Measurements from ENCODE around the gene CD300H.
A peak's percentile ranks its signal among the peaks of the same experiment; 100 is the strongest.
"Not testable (repeated sequence)": the region's sequence is repeated elsewhere in the genome, so short reads cannot be mapped to it uniquely, and the experiment has no call there.

The CD300H gene

DNA sequence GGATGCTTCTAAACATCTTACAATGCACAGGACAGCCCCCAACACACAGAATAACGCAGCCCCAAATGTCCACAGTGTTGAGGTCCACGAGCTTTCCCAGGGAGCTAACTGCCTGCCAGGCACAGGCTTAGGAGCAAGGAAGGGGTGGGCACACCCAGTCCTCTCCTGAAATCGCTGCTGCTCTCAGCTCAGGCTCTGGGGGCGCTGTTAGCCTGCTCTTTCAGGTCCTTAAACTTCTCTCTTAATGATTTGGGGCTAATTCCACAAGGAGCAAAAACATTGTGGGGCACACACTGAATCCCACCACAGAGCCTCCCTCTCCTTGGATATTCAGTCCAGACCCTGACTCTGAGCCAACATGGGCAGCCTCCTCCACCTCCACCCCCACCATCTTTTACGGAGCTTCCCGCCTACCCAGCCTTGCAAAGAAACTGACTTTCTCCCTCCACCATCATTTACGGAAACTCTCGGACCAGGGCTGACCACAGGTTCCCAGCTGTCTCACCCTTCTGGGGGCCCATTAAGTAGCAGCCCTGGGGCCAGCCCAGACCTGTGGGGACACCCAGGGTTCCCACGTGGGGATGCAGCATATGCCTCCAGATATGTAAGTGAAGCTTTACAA, 1.1 kb downstream of the CD300H start:
- peak; percentile 62 for DNase-seq (ENCODE audit: low read depth)
- H3K4me3 ChIP-seq (ENCODE audit: control insufficient read depth, low read depth, low read length), result no peak overlapping the region
- TF ChIP-seq, protein P1, sequence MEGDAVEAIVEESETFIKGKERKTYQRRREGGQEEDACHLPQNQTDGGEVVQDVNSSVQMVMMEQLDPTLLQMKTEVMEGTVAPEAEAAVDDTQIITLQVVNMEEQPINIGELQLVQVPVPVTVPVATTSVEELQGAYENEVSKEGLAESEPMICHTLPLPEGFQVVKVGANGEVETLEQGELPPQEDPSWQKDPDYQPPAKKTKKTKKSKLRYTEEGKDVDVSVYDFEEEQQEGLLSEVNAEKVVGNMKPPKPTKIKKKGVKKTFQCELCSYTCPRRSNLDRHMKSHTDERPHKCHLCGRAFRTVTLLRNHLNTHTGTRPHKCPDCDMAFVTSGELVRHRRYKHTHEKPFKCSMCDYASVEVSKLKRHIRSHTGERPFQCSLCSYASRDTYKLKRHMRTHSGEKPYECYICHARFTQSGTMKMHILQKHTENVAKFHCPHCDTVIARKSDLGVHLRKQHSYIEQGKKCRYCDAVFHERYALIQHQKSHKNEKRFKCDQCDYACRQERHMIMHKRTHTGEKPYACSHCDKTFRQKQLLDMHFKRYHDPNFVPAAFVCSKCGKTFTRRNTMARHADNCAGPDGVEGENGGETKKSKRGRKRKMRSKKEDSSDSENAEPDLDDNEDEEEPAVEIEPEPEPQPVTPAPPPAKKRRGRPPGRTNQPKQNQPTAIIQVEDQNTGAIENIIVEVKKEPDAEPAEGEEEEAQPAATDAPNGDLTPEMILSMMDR (conservative IDR thresholded peaks at IDR 0.05; ENCODE audit: control insufficient read depth, insufficient read depth, low read depth, low read length), result peak; percentile 61

DNA sequence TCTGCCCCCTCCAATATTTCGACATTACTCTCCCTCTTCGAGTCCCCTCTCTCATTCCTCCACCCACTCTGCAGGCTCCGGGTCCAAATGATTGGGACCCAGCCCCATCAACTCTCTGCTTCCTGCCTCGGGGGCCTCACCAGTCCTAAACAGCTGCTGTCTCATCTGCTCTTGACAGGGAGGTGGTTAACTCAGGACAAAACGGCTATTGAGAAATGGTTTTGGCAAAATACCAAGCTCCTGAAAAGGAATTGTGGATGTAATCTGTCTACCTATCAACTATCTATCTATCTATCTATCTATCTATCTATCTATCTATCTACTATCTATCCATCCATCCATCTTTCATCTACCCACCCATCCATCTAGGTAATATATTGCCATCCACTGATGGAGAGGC, 2.2 kb downstream of the CD300H start:
- DNase-seq (ENCODE audit: low read depth), result peak; percentile 23
- TF ChIP-seq, protein P1 (conservative IDR thresholded peaks at IDR 0.05; ENCODE audit: control insufficient read depth, insufficient read depth, low read depth, low read length), result no peak
- no peak overlapping the region for H3K4me3 ChIP-seq (ENCODE audit: control insufficient read depth, low read depth, low read length)

- H3K4me3 ChIP-seq (ENCODE audit: control insufficient read depth, low read depth, low read length), result no peak overlapping the region
- TF ChIP-seq, protein P1 (conservative IDR thresholded peaks at IDR 0.05; ENCODE audit: control insufficient read depth, insufficient read depth, low read depth, low read length), result no peak
- no peak for DNase-seq (ENCODE audit: low read depth)
Observed at GRCh38 chr17:74563358-74563757, 4.0 kb downstream of the CD300H start.

- no peak for DNase-seq (ENCODE audit: low read depth)
- H3K4me3 ChIP-seq (ENCODE audit: control insufficient read depth, low read depth, low read length), result no peak overlapping the region
- TF ChIP-seq, protein P1 (conservative IDR thresholded peaks at IDR 0.05; ENCODE audit: control insufficient read depth, insufficient read depth, low read depth, low read length), result no peak
Observed at GRCh38 chr17:74561586-74561985, 5.7 kb downstream of the CD300H start.

DNA sequence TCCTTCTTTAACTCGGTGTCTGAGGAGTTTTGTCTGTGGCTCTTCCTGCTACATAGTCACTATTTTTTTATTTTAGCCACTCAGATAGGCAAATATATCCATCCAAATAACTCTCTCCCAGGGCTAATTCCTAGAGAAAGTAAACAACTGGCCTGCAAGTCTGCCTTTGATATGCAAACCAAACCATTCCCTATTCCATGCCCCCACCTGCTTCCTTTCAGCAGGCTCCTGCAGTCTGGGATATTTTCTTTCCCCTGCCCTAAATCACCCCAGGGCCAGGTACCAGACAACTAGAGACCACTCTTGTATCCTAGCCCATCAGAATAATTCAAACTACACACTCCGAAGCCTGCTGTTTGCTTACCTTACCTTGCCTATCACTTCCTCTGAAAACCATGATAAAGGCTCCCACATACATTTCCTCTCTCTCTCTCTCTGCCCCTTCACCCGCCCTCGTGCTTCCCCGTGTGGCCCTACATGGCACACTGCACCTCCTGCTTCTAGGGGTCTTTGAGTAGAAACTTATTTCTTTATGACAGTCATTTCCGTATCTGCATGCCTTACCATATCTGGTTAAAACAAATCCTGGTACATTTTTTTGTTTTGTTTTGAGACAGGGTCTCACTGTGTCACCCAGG, 8.3 kb downstream of the CD300H start:
- TF ChIP-seq, protein P1 (conservative IDR thresholded peaks at IDR 0.05; ENCODE audit: control insufficient read depth, insufficient read depth, low read depth, low read length), result no peak
- H3K4me3 ChIP-seq (ENCODE audit: control insufficient read depth, low read depth, low read length), result no peak overlapping the region
- no peak for DNase-seq (ENCODE audit: low read depth)

- not testable (repeated sequence) for DNase-seq (ENCODE audit: low read depth); H3K4me3 ChIP-seq (ENCODE audit: control insufficient read depth, low read depth, low read length)
Observed at GRCh38 chr17:74558402-74558801, 8.9 kb downstream of the CD300H start.

DNA sequence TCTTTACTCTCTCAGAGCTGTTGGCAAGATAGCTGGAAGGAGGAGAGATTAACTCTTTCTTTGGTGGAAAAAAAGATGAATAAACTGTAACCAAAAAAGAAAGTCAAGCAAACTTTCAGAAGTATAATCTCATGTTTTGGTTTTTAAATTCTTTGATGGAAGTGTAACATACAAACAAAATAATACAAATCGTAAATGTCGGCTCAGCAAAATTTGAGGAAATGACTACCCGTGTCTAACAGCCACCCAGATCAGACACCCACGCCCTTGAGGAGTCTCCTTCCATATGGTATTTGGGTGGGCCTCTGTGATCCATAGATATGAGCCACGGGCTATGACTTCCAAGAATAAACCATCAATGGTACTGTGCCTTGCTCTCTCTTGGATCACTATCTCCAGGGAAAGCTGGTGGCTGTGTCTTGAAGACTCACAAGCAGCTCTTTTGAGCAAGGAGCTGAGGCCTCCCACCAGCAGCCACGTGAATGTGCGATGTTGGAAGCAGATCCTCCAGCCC, 11.8 kb downstream of the CD300H start:
- no peak for DNase-seq (ENCODE audit: low read depth)
- TF ChIP-seq, protein P1 (conservative IDR thresholded peaks at IDR 0.05; ENCODE audit: control insufficient read depth, insufficient read depth, low read depth, low read length), result no peak
- H3K4me3 ChIP-seq (ENCODE audit: control insufficient read depth, low read depth, low read length), result no peak overlapping the region

Data from fibroblast of mammary gland (primary cell).